HepG2 (cell line): ENCODE data around the gene C12orf43. TPM values are rescaled to one million over a fixed set of nuclear protein-coding genes. Genes with fewer than 3 reads are reported as not detected.
A peak's percentile ranks its signal among the peaks of the same experiment; 100 is the strongest.

Experiments used
- NPAS2 ChIP-seq: sonication (generic); formaldehyde crosslinking; IDR thresholded peaks from 2 replicates; pipeline ENCODE4 v1.8.0; 2022; ENCODE audit warnings: mild to moderate bottlenecking, missing genetic modification reagents, borderline replicate concordance
- NRL ChIP-seq: sonication (generic); formaldehyde crosslinking; IDR thresholded peaks from 2 replicates; pipeline ENCODE4 v1.5.0; 2020; ENCODE audit warnings: missing genetic modification reagents, mild to moderate bottlenecking, moderate library complexity, borderline replicate concordance
- RFXANK ChIP-seq: IDR thresholded peaks from 2 replicates; pipeline ENCODE4 v1.6.1; 2016
- STAT5B ChIP-seq: sonication (generic); formaldehyde crosslinking; IDR thresholded peaks from 2 replicates; pipeline ENCODE4 v1.4.0; 2020; ENCODE audit warnings: missing genetic modification reagents
- TOE1 ChIP-seq: sonication (generic); formaldehyde crosslinking; IDR thresholded peaks from 2 replicates; pipeline ENCODE4 v1.4.0; 2020; ENCODE audit warnings: mild to moderate bottlenecking, missing genetic modification reagents
- polyA plus RNA-seq, 8 experiments: library from polyadenylated mRNA; depleted of rRNA in 3 of 8; stranded (reverse) in 7 of 8; unstranded in 1 of 8; fragments of >200 nt; fragmentation: Illumina TruSeq in 4 of 8; extraction: Trizol in 4 of 8; gene quantifications; 2 replicates each; pipeline versions ENCODE4 v1.2.1 to v1.2.3, GENCODE V29; 2011 to 2016; ENCODE audit warnings: low read depth in 4 of 8, missing spikeins in 1 of 8, mixed read lengths in 1 of 8; ENCODE audit not compliant: insufficient read depth in 1 of 8
- total RNA-seq, 5 experiments: library from RNA; depleted of rRNA; stranded (reverse); fragments of >200 nt; fragmentation: Illumina TruSeq; extraction: Trizol; gene quantifications; 2 replicates each; pipeline ENCODE4 v1.2.3, GENCODE V29; 2016; ENCODE audit warnings: low read depth in 1 of 5
- TF ChIP-seq, protein P1 (sequence below): IDR thresholded peaks from 2 replicates; pipeline ENCODE4 v1.4.0; 2020; ENCODE audit warnings: mild to moderate bottlenecking, missing genetic modification reagents
- TF ChIP-seq, protein P2 (sequence below): IDR thresholded peaks from 2 replicates; pipeline ENCODE4 v1.6.1; 2012; ENCODE audit warnings: inconsistent platforms
- TF ChIP-seq, protein P3 (sequence below): sonication (generic); formaldehyde crosslinking; IDR thresholded peaks from 2 replicates; pipeline ENCODE4 v1.8.1; 2023; ENCODE audit warnings: mild to moderate bottlenecking, missing genetic modification reagents, borderline replicate concordance
- TF ChIP-seq, protein P4 (sequence below): sonication (generic); formaldehyde crosslinking; IDR thresholded peaks from 2 replicates; pipeline ENCODE4 v1.5.0; 2020; ENCODE audit warnings: mild to moderate bottlenecking, missing genetic modification reagents
- TF ChIP-seq, protein P5 (sequence below): sonication (generic); formaldehyde crosslinking; IDR thresholded peaks from 2 replicates; pipeline ENCODE4 v1.8.0; 2022; ENCODE audit warnings: mild to moderate bottlenecking, missing genetic modification reagents, moderate library complexity
- TF ChIP-seq, protein P6 (sequence below), 2 experiments: IDR thresholded peaks; 2 replicates each; pipeline ENCODE4 v1.6.1; 2011 to 2012; ENCODE audit warnings: low read length in 2 of 2, borderline replicate concordance in 1 of 2, low read depth in 1 of 2, mild to moderate bottlenecking in 1 of 2, moderate library complexity in 1 of 2
- TF ChIP-seq, protein P7 (sequence below): sonication (generic); formaldehyde crosslinking; IDR thresholded peaks from 2 replicates; pipeline ENCODE4 v1.9.0; 2021; ENCODE audit warnings: missing genetic modification reagents, mild to moderate bottlenecking, borderline replicate concordance

The C12orf43 gene
- total and polyA plus RNA-seq, 2 of the 13 experiments (the other 11 are each of a cell fraction or from before 2014, with no cell fraction given): 7.9 to 11.1 TPM

DNA sequence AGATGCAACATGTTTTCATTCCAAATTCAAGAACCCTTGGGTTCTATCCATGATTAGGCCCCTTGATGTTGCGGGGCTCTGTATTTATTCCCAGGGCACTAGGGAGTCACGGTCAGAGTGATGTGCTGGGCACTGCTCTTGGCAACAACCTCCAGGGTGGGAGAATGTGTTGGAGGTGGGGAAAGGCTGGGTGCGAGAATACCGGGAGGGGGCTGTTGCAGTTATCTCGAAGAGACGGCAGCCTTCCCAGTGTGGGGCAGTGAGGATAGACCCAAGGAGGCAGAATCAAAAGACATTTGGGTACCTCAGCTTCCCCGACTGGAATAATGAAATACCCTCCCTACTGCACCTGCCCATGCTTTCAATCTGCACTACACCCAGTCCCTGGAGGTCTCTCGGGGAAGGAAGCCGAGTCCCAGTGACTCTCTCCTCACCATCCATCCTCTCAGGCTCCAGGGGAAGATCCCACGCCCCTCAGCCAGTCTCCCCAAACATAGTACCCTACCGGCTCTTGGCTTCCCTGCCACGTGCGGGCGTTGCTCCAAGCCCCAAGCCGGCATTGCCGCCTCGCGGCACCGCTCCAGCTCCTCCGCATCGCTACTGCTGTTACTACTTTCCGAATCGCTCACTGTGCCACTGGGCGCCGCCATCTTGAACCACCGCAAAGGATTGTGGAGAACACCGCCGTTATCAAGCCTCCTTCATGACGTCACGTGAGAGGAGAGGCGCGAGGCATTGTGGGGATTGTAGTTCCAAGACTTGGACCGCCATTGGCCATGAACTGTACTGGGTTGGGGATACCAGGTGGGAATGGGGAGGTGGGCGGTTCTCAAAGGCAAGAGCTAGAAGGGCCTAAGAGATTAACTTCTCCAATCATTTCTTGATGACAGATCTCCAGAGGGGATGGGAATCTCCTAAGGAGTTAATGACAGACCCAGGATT is at the start of gene C12orf43 (continued):
- TF ChIP-seq, protein P1, sequence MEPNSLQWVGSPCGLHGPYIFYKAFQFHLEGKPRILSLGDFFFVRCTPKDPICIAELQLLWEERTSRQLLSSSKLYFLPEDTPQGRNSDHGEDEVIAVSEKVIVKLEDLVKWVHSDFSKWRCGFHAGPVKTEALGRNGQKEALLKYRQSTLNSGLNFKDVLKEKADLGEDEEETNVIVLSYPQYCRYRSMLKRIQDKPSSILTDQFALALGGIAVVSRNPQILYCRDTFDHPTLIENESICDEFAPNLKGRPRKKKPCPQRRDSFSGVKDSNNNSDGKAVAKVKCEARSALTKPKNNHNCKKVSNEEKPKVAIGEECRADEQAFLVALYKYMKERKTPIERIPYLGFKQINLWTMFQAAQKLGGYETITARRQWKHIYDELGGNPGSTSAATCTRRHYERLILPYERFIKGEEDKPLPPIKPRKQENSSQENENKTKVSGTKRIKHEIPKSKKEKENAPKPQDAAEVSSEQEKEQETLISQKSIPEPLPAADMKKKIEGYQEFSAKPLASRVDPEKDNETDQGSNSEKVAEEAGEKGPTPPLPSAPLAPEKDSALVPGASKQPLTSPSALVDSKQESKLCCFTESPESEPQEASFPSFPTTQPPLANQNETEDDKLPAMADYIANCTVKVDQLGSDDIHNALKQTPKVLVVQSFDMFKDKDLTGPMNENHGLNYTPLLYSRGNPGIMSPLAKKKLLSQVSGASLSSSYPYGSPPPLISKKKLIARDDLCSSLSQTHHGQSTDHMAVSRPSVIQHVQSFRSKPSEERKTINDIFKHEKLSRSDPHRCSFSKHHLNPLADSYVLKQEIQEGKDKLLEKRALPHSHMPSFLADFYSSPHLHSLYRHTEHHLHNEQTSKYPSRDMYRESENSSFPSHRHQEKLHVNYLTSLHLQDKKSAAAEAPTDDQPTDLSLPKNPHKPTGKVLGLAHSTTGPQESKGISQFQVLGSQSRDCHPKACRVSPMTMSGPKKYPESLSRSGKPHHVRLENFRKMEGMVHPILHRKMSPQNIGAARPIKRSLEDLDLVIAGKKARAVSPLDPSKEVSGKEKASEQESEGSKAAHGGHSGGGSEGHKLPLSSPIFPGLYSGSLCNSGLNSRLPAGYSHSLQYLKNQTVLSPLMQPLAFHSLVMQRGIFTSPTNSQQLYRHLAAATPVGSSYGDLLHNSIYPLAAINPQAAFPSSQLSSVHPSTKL (CRISPR knock-in tag): peak; percentile 44
- TF ChIP-seq, protein P2, sequence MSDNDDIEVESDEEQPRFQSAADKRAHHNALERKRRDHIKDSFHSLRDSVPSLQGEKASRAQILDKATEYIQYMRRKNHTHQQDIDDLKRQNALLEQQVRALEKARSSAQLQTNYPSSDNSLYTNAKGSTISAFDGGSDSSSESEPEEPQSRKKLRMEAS: peak; percentile 52
- TF ChIP-seq, protein P3, sequence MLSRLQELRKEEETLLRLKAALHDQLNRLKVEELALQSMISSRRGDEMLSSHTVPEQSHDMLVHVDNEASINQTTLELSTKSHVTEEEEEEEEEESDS: no peak
- TF ChIP-seq RFXANK (CRISPR knock-in tag): no peak
- no peak for TF ChIP-seq STAT5B (CRISPR knock-in tag)
- TF ChIP-seq NPAS2: no peak
- TF ChIP-seq, protein P4, sequence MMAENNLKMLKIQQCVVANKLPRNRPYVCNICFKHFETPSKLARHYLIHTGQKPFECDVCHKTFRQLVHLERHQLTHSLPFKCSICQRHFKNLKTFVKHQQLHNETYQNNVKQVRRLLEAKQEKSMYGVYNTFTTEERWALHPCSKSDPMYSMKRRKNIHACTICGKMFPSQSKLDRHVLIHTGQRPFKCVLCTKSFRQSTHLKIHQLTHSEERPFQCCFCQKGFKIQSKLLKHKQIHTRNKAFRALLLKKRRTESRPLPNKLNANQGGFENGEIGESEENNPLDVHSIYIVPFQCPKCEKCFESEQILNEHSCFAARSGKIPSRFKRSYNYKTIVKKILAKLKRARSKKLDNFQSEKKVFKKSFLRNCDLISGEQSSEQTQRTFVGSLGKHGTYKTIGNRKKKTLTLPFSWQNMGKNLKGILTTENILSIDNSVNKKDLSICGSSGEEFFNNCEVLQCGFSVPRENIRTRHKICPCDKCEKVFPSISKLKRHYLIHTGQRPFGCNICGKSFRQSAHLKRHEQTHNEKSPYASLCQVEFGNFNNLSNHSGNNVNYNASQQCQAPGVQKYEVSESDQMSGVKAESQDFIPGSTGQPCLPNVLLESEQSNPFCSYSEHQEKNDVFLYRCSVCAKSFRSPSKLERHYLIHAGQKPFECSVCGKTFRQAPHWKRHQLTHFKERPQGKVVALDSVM (CRISPR knock-in tag): no peak
- TF ChIP-seq, protein P5, sequence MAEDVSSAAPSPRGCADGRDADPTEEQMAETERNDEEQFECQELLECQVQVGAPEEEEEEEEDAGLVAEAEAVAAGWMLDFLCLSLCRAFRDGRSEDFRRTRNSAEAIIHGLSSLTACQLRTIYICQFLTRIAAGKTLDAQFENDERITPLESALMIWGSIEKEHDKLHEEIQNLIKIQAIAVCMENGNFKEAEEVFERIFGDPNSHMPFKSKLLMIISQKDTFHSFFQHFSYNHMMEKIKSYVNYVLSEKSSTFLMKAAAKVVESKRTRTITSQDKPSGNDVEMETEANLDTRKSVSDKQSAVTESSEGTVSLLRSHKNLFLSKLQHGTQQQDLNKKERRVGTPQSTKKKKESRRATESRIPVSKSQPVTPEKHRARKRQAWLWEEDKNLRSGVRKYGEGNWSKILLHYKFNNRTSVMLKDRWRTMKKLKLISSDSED (CRISPR knock-in tag): no peak
- TF ChIP-seq, protein P6, sequence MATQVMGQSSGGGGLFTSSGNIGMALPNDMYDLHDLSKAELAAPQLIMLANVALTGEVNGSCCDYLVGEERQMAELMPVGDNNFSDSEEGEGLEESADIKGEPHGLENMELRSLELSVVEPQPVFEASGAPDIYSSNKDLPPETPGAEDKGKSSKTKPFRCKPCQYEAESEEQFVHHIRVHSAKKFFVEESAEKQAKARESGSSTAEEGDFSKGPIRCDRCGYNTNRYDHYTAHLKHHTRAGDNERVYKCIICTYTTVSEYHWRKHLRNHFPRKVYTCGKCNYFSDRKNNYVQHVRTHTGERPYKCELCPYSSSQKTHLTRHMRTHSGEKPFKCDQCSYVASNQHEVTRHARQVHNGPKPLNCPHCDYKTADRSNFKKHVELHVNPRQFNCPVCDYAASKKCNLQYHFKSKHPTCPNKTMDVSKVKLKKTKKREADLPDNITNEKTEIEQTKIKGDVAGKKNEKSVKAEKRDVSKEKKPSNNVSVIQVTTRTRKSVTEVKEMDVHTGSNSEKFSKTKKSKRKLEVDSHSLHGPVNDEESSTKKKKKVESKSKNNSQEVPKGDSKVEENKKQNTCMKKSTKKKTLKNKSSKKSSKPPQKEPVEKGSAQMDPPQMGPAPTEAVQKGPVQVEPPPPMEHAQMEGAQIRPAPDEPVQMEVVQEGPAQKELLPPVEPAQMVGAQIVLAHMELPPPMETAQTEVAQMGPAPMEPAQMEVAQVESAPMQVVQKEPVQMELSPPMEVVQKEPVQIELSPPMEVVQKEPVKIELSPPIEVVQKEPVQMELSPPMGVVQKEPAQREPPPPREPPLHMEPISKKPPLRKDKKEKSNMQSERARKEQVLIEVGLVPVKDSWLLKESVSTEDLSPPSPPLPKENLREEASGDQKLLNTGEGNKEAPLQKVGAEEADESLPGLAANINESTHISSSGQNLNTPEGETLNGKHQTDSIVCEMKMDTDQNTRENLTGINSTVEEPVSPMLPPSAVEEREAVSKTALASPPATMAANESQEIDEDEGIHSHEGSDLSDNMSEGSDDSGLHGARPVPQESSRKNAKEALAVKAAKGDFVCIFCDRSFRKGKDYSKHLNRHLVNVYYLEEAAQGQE (IDR thresholded peaks at IDR 0.05; ENCODE audit: borderline replicate concordance in 1 of 2, low read depth in 1 of 2, low read length in 2 of 2): no peak
- TF ChIP-seq NRL (CRISPR knock-in tag): peak; percentile 92
- no peak for TF ChIP-seq TOE1 (CRISPR knock-in tag)
- TF ChIP-seq, protein P7, sequence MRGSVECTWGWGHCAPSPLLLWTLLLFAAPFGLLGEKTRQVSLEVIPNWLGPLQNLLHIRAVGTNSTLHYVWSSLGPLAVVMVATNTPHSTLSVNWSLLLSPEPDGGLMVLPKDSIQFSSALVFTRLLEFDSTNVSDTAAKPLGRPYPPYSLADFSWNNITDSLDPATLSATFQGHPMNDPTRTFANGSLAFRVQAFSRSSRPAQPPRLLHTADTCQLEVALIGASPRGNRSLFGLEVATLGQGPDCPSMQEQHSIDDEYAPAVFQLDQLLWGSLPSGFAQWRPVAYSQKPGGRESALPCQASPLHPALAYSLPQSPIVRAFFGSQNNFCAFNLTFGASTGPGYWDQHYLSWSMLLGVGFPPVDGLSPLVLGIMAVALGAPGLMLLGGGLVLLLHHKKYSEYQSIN: no peak
